Peyer's patch (tissue), 4 donors: Measurements from ENCODE around the gene MSLN.

ENCODE experiments used
- POLR2A ChIP-seq, 2 donors: fragments of 450-650 bp; IDR thresholded peaks; one replicate each; pipeline ENCODE4 v1.5.1; 2017; ENCODE audit warnings: antibody characterized with exemption in 2 of 2, mild to moderate bottlenecking in 2 of 2, moderate library complexity in 2 of 2
- TF ChIP-seq, protein P1 (sequence below), 6 experiments: fragments of 450-650 bp in 4 of 6; fragments of 200-600 bp in 2 of 6; sonication (generic) in 1 of 6; IDR thresholded peaks; one replicate each; pipeline ENCODE4 v1.5.1; 2017 to 2019; ENCODE audit warnings: antibody characterized with exemption in 6 of 6, mild to moderate bottlenecking in 3 of 6, moderate library complexity in 1 of 6

DNA sequence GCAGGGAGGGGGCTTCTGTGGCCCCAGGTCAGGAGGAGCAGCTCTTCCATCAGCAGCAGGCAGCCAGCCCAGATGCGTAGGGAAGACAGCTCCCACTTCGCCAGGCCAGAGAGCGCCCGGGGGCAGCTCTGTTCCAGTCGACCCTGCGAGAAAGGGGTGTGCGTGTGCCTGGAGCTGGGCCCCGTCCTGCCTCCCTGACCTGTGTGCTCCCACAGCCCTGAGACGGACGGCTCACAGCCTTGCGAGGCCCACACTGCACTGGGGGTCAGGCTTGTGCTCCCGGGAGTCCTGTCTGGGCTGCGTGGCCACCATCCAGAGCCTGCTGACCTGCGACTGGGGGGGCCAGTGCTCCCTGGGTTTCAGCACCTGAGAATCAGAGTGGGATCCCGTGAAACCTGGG lies 469 bp upstream of the MSLN start:
- TF ChIP-seq, protein P1, sequence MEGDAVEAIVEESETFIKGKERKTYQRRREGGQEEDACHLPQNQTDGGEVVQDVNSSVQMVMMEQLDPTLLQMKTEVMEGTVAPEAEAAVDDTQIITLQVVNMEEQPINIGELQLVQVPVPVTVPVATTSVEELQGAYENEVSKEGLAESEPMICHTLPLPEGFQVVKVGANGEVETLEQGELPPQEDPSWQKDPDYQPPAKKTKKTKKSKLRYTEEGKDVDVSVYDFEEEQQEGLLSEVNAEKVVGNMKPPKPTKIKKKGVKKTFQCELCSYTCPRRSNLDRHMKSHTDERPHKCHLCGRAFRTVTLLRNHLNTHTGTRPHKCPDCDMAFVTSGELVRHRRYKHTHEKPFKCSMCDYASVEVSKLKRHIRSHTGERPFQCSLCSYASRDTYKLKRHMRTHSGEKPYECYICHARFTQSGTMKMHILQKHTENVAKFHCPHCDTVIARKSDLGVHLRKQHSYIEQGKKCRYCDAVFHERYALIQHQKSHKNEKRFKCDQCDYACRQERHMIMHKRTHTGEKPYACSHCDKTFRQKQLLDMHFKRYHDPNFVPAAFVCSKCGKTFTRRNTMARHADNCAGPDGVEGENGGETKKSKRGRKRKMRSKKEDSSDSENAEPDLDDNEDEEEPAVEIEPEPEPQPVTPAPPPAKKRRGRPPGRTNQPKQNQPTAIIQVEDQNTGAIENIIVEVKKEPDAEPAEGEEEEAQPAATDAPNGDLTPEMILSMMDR (IDR thresholded peaks at IDR 0.05) = no peak
- no peak for TF ChIP-seq POLR2A (IDR thresholded peaks at IDR 0.05)
